ENCODE data around the gene TP53. TPM values are rescaled to one million over a fixed set of nuclear protein-coding genes. Genes with fewer than 3 reads are reported as not detected.

TP53 gene
- total and polyA plus RNA-seq, 10 of the 15 experiments (the other 5 are each of a cell fraction or from before 2014, with no cell fraction given): 35.6 to 162 (median 75.9) TPM

DNA sequence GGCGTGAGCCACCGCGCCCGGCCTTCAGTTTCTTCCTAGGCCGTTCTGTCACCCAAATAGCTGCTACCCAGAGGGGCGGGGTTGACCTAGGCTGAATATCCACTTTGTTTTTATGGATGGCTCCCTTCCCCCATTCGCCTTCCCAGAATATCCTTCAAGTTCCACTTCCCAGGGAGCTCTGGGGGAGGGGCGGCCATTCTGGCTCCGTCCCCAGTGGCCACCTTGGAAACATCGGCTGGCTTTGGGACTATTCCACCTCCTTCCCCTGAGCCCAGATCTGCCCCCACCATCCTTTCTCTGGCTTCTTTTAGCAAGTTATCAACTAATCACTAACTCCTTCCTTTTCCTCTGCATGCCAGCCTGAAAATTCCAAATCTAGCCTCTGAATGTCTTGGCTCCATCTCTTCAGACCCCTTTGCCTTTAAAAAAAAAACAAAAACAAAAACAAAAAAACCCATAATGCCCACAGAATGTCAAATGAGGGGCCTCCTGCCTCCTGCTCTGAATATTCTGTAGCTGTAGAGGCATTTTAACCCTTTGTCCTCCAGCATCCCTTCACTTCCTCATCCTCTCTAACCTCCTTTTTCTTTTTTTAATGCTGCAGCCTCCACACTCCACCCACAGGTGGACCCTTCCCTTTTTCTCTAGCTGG is 30.2 kb downstream of the TP53 start (continued):
- TF ChIP-seq, protein P1, sequence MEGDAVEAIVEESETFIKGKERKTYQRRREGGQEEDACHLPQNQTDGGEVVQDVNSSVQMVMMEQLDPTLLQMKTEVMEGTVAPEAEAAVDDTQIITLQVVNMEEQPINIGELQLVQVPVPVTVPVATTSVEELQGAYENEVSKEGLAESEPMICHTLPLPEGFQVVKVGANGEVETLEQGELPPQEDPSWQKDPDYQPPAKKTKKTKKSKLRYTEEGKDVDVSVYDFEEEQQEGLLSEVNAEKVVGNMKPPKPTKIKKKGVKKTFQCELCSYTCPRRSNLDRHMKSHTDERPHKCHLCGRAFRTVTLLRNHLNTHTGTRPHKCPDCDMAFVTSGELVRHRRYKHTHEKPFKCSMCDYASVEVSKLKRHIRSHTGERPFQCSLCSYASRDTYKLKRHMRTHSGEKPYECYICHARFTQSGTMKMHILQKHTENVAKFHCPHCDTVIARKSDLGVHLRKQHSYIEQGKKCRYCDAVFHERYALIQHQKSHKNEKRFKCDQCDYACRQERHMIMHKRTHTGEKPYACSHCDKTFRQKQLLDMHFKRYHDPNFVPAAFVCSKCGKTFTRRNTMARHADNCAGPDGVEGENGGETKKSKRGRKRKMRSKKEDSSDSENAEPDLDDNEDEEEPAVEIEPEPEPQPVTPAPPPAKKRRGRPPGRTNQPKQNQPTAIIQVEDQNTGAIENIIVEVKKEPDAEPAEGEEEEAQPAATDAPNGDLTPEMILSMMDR (IDR thresholded peaks at IDR 0.05 in 2 of 3, conservative IDR thresholded peaks at IDR 0.05 in 1 of 3; ENCODE audit: control insufficient read depth in 2 of 3, extremely low read depth in 1 of 3, insufficient read depth in 1 of 3, low read depth in 3 of 3, low read length in 3 of 3): no peak
- TF ChIP-seq SMARCA5 (IDR thresholded peaks at IDR 0.05) (no peak), TARDBP (IDR thresholded peaks at IDR 0.05; ENCODE audit: borderline replicate concordance) (no peak), SUZ12 (IDR thresholded peaks at IDR 0.05; ENCODE audit: unreplicated experiment) (no peak), TCF3 (IDR thresholded peaks at IDR 0.05; ENCODE audit: borderline replicate concordance, insufficient read depth, low read depth, low read length) (no peak), ZNF384 (IDR thresholded peaks at IDR 0.05; ENCODE audit: borderline replicate concordance, low read depth, low read length) (no peak), EP300 (IDR thresholded peaks at IDR 0.05; ENCODE audit: borderline replicate concordance in 1 of 2, control insufficient read depth in 1 of 2, low read depth in 2 of 2, low read length in 2 of 2) (no peak), BMI1 (IDR thresholded peaks at IDR 0.05; ENCODE audit: borderline replicate concordance) (no peak), BCL11A (IDR thresholded peaks at IDR 0.05; ENCODE audit: low read depth, low read length) (no peak), IKZF2 (IDR thresholded peaks at IDR 0.05) (no peak), JUNB (IDR thresholded peaks at IDR 0.05) (no peak)
- TF ChIP-seq, protein P2, sequence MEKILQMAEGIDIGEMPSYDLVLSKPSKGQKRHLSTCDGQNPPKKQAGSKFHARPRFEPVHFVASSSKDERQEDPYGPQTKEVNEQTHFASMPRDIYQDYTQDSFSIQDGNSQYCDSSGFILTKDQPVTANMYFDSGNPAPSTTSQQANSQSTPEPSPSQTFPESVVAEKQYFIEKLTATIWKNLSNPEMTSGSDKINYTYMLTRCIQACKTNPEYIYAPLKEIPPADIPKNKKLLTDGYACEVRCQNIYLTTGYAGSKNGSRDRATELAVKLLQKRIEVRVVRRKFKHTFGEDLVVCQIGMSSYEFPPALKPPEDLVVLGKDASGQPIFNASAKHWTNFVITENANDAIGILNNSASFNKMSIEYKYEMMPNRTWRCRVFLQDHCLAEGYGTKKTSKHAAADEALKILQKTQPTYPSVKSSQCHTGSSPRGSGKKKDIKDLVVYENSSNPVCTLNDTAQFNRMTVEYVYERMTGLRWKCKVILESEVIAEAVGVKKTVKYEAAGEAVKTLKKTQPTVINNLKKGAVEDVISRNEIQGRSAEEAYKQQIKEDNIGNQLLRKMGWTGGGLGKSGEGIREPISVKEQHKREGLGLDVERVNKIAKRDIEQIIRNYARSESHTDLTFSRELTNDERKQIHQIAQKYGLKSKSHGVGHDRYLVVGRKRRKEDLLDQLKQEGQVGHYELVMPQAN (conservative IDR thresholded peaks at IDR 0.05): no peak
- TF ChIP-seq, protein P3, sequence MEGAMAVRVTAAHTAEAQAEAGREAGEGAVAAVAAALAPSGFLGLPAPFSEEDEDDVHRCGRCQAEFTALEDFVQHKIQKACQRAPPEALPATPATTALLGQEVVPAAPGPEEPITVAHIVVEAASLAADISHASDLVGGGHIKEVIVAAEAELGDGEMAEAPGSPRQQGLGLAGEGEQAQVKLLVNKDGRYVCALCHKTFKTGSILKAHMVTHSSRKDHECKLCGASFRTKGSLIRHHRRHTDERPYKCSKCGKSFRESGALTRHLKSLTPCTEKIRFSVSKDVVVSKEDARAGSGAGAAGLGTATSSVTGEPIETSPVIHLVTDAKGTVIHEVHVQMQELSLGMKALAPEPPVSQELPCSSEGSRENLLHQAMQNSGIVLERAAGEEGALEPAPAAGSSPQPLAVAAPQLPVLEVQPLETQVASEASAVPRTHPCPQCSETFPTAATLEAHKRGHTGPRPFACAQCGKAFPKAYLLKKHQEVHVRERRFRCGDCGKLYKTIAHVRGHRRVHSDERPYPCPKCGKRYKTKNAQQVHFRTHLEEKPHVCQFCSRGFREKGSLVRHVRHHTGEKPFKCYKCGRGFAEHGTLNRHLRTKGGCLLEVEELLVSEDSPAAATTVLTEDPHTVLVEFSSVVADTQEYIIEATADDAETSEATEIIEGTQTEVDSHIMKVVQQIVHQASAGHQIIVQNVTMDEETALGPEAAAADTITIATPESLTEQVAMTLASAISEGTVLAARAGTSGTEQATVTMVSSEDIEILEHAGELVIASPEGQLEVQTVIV (IDR thresholded peaks at IDR 0.05; ENCODE audit: borderline replicate concordance, partially characterized antibody): no peak
- TF ChIP-seq, protein P4, sequence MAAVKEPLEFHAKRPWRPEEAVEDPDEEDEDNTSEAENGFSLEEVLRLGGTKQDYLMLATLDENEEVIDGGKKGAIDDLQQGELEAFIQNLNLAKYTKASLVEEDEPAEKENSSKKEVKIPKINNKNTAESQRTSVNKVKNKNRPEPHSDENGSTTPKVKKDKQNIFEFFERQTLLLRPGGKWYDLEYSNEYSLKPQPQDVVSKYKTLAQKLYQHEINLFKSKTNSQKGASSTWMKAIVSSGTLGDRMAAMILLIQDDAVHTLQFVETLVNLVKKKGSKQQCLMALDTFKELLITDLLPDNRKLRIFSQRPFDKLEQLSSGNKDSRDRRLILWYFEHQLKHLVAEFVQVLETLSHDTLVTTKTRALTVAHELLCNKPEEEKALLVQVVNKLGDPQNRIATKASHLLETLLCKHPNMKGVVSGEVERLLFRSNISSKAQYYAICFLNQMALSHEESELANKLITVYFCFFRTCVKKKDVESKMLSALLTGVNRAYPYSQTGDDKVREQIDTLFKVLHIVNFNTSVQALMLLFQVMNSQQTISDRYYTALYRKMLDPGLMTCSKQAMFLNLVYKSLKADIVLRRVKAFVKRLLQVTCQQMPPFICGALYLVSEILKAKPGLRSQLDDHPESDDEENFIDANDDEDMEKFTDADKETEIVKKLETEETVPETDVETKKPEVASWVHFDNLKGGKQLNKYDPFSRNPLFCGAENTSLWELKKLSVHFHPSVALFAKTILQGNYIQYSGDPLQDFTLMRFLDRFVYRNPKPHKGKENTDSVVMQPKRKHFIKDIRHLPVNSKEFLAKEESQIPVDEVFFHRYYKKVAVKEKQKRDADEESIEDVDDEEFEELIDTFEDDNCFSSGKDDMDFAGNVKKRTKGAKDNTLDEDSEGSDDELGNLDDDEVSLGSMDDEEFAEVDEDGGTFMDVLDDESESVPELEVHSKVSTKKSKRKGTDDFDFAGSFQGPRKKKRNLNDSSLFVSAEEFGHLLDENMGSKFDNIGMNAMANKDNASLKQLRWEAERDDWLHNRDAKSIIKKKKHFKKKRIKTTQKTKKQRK (IDR thresholded peaks at IDR 0.05; ENCODE audit: low read depth, low read length): no peak

Data from GM12878 (cell line).